Calu3 (cell line): ENCODE measurements around the gene TBX18. TPM values are rescaled to one million over a fixed set of nuclear protein-coding genes. Genes with fewer than 3 reads are reported as not detected.
A peak's percentile ranks its signal among the peaks of the same experiment; 100 is the strongest.

Experiments
- BruUV-seq: library from RNA; stranded (reverse); fragments of 400-500 nt; replicated peaks from 2 replicates; lab custom pipeline; 2021; lab: Mats Ljungman, UMichigan
- CTCF ChIA-PET: fragments of 300-600 bp; sonication (Branson Sonifier 250); formaldehyde crosslinking; loops from one replicate; lab custom pipeline; 2022; ENCODE audit warnings: antibody characterized with exemption; lab: Charles Lee
- DNase-seq: peaks from one replicate; pipeline ENCODE4 v3.0.0; 2022
- H3K27ac Mint-ChIP-seq: one replicate; pipeline ENCODE4 v1.8.0; 2022; ENCODE audit warnings: mixed read lengths; ENCODE audit not compliant: unreplicated experiment
- H3K27me3 Mint-ChIP-seq: one replicate; pipeline ENCODE4 v1.8.0; 2022; ENCODE audit warnings: mixed read lengths; ENCODE audit not compliant: unreplicated experiment
- H3K36me3 Mint-ChIP-seq: one replicate; pipeline ENCODE4 v1.8.0; 2022; ENCODE audit warnings: mild to moderate bottlenecking, moderate library complexity, mixed read lengths; ENCODE audit not compliant: insufficient read depth, unreplicated experiment
- H3K4me1 Mint-ChIP-seq: one replicate; pipeline ENCODE4 v1.8.0; 2022; ENCODE audit warnings: mild to moderate bottlenecking, low read depth, mixed read lengths; ENCODE audit not compliant: unreplicated experiment
- H3K4me3 Mint-ChIP-seq: one replicate; pipeline ENCODE4 v1.8.0; 2022; ENCODE audit warnings: mild to moderate bottlenecking, low read depth, moderate library complexity, mixed read lengths; ENCODE audit not compliant: unreplicated experiment
- H3K9me3 Mint-ChIP-seq: one replicate; pipeline ENCODE4 v1.8.0; 2022; ENCODE audit warnings: low read depth, mixed read lengths; ENCODE audit not compliant: unreplicated experiment
- intact Hi-C: fragments of 100-400 bp; cut with micrococcal nuclease; formaldehyde crosslinking; loops from one replicate; pipeline ENCODE4 v1.10.0; 2022; ENCODE audit not compliant: unreplicated experiment
- total RNA-seq: library from RNA; stranded (reverse); gene quantifications from 2 replicates; pipeline ENCODE4 v1.2.3, GENCODE V29; 2022
- TF ChIP-seq, protein P1 (sequence below): fragments of 200-600 bp; IDR thresholded peaks from one replicate; pipeline ENCODE4 v1.8.0; 2022; ENCODE audit warnings: antibody characterized with exemption; ENCODE audit not compliant: unreplicated experiment

TBX18 gene
- total RNA-seq, 1 experiment from 2014 or later: 48.5 TPM

DNA sequence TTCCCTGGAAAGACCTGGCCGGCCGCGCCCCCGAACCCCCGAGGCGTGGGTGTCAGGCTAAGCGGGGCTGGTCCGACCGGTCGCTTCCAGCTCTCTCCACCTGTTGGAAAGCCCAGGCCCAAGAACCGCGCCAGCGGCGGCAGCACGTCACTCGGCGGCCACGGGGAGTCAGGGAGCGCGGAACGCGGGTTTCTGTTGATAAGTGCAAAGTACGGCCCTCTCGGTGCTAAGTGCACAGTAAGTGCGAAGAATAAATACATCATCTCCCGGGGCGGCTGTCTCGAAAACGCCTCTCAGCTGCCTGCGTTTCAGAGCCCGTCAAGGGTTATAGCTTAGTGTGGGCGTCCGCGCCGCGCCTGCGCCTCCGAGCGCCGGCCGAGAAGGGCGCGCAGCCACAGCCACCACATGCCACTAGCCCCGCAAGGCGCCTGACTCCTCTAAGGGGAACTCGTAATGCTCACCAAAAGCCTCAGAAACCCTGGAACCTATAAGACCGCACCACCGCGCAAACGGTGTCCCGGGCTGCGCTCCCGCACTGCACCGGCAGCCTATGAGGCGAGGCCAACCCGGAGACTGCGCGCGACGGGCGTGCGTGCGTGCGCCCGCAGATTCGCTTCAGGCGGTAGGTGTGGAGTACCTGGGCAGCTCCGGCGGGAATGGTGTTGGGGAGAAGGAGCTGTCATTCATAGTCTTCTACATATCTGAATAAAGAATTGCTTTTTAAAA lies 9.2 kb upstream of the TBX18 start:
- BruUV-seq: no TSS peak
- CTCF ChIA-PET: interaction anchor here (0.6 to 2.7 kb wide), 9 partner anchors 9 to 419 kb away, joined by 3 to 11 read pairs (median 3); partner anchors contain the start of gene TBX18
- H3K27ac Mint-ChIP-seq: peak overlapping the region; percentile 93

DNA sequence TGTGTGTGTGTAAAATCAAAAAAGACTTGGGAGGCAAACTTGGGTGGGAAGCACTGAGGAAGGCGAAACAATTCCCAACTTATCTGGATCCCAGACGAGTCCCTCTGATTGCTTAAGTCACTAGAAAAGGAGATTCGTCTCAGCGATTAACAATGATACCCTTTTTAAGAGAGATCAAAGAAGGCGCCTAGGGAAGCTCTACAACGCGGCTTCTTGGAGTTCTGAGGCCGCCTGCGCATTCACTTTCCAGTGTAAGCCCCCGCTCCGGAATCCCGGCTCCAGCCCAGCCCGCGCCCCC lies 8.7 kb upstream of the TBX18 start:
- Mint-ChIP-seq H3K9me3 (no peaks in the 10 kb centered on the region), H3K36me3 (peaks cover 41% of the 10 kb centered on the region), H3K27me3 (no peaks in the 10 kb centered on the region), H3K27ac (peak overlapping the region; percentile 93), H3K4me1 (peaks cover 19% of the 10 kb centered on the region), H3K4me3 (peak overlapping the region; percentile 98)
- TF ChIP-seq, protein P1, sequence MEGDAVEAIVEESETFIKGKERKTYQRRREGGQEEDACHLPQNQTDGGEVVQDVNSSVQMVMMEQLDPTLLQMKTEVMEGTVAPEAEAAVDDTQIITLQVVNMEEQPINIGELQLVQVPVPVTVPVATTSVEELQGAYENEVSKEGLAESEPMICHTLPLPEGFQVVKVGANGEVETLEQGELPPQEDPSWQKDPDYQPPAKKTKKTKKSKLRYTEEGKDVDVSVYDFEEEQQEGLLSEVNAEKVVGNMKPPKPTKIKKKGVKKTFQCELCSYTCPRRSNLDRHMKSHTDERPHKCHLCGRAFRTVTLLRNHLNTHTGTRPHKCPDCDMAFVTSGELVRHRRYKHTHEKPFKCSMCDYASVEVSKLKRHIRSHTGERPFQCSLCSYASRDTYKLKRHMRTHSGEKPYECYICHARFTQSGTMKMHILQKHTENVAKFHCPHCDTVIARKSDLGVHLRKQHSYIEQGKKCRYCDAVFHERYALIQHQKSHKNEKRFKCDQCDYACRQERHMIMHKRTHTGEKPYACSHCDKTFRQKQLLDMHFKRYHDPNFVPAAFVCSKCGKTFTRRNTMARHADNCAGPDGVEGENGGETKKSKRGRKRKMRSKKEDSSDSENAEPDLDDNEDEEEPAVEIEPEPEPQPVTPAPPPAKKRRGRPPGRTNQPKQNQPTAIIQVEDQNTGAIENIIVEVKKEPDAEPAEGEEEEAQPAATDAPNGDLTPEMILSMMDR: no peak
- no peak for DNase-seq
- no TSS peak for BruUV-seq
- intact Hi-C loops: loop anchor here (5.0 kb wide), 1 partner anchor 206 kb away; no protein-coding TSS in a partner anchor
- CTCF ChIA-PET: interaction anchor here (0.6 to 2.7 kb wide), 7 partner anchors 8 to 351 kb away, joined by 3 to 11 read pairs (median 3); partner anchors contain the start of gene TBX18

More for the DNA sequence above, 9.2 kb upstream of the TBX18 start:
- intact Hi-C loops: loop anchor here (2.0 to 5.0 kb wide), 3 partner anchors 206 to 353 kb away; no protein-coding TSS in a partner anchor
- peak; percentile 58 for DNase-seq
- Mint-ChIP-seq H3K9me3 (no peaks in the 10 kb centered on the region), H3K4me3 (peak overlapping the region; percentile 98), H3K36me3 (peaks cover 39% of the 10 kb centered on the region), H3K4me1 (peaks cover 14% of the 10 kb centered on the region), H3K27me3 (no peaks in the 10 kb centered on the region)
- TF ChIP-seq, protein P1: no peak

DNA sequence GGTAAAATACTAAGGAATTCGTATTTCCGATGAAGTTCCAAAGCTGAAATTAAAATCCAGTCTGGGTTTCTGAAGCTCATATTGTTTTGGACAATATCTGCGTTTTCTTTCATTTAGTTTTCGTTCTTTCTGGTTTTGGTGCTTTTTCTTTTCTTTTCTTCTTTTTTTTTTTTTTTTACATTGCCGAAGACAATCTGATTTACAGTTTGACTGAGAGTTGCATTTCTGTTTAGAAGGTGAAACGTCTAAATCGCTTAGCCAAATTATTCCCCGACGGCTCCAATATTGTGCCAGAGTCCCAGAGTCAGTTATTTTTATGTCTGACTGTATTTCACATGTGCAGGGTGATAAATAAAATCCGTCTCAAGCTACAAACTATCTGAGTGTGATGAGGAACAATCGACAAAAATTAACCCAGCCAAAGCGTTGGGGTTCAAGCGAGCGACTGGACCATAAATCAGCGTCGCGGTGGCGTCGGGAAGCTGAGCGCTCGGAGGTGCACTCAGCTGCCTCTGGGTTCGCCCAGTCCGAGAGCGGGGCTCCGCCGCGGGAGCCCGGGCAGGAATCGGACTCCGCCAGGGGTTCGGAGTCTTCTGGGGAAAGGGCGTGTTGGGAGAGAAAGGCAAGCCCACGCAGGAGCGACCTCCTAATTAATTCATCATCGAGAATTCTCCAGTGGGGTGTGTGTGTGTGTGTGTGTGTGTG lies 8.2 kb upstream of the TBX18 start:
- Mint-ChIP-seq H3K4me3 (peak overlapping the region; percentile 98), H3K27ac (peak overlapping the region; percentile 93), H3K4me1 (peaks cover 24% of the 10 kb centered on the region), H3K36me3 (peaks cover 41% of the 10 kb centered on the region), H3K27me3 (no peaks in the 10 kb centered on the region), H3K9me3 (no peaks in the 10 kb centered on the region)
- TF ChIP-seq, protein P1: no peak
- CTCF ChIA-PET: interaction anchor here (0.7 to 2.7 kb wide), 5 partner anchors 8 to 573 kb away, joined by 3 to 11 read pairs (median 4); partner anchors contain the start of gene TBX18
- BruUV-seq: no TSS peak
- no peak for DNase-seq
- intact Hi-C loops: loop anchor here (5.0 kb wide), 1 partner anchor 205 kb away; no protein-coding TSS in a partner anchor

DNA sequence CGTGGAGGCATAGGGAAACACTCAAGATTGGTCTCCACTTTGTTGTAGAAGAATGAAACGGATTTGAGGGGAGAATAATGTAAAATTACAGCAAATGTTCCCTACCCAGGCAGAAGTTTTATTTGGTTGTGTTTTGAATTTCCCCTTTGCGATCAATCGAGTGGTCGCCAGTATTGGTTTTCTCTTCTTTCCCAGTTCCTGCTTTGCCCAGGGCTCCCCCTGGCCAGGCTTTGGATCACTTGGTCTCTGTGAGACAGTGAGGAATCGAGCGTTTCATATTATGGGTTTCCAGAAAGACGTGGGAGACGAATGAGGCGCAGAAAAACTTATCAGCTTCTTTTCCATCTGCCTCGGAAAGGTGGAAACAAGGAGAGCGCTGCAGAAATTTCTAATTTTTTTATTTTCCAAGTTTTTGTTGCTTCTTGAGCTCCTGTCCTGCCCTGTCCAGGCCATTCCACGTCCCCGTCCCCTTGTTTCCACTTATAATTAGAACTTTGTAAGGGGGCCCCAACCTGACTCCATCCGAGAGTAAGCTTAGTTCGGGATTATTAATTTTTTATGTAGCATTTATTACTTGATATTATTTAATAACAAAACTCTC lies 7.5 kb upstream of the TBX18 start:
- no TSS peak for BruUV-seq
- H3K36me3 Mint-ChIP-seq: peaks cover 41% of the 10 kb centered on the region
- no peak overlapping the region for H3K4me3 Mint-ChIP-seq
- CTCF ChIA-PET: interaction anchor here (0.7 kb wide), 1 partner anchor 573 kb away, joined by 3 read pairs; no protein-coding TSS in a partner anchor
- no peaks in the 10 kb centered on the region for H3K9me3 Mint-ChIP-seq
- peaks cover 28% of the 10 kb centered on the region for H3K4me1 Mint-ChIP-seq
- no peaks in the 10 kb centered on the region for H3K27me3 Mint-ChIP-seq
- no peak for DNase-seq
- intact Hi-C loops: loop anchor here (5.0 kb wide), 1 partner anchor 205 kb away; no protein-coding TSS in a partner anchor
- no peak overlapping the region for H3K27ac Mint-ChIP-seq
- TF ChIP-seq, protein P1: no peak
